SK-N-MC (cell line): ENCODE measurements around the gene GID8.

Source experiments
- EZH2 ChIP-seq: fragments of 200-600 bp; sonication (generic); IDR thresholded peaks from one replicate; pipeline ENCODE4 v1.6.1; 2017; ENCODE audit warnings: antibody characterized with exemption
- FOXP2 ChIP-seq: optimal IDR thresholded peaks from 2 replicates; pipeline ENCODE3; 2011; ENCODE audit warnings: mild to moderate bottlenecking, moderate library complexity; ENCODE audit not compliant: insufficient read depth; ENCODE audit errors: extremely low read length, control extremely low read depth
- POLR2AphosphoS5 ChIP-seq: IDR thresholded peaks from 2 replicates; pipeline ENCODE4 v1.6.1; 2012; ENCODE audit warnings: mild to moderate bottlenecking, low read depth, low read length, borderline replicate concordance

- TF ChIP-seq POLR2AphosphoS5: no peak
- TF ChIP-seq EZH2: no peak
- no peak for TF ChIP-seq FOXP2
These were observed 49.2 kb downstream of the GID8 start for GRCh38 chr20:62987114-62987513.
